Panc1 (cell line): ENCODE data around the gene TMEM252. TPM values are rescaled to one million over a fixed set of nuclear protein-coding genes. Genes with fewer than 3 reads are reported as not detected.

Experiments used
- ATAC-seq: fragments of 200-7000 bp; cut with Tn5 transposase; 2 replicates; pipeline ENCODE4 v1.9.1; 2020; ENCODE audit warnings: mild to moderate bottlenecking, moderate library complexity
- BruUV-seq: library from RNA; stranded (reverse); fragments of 400-500 nt; replicated peaks from 2 replicates; lab custom pipeline; 2021; lab: Mats Ljungman, UMichigan
- CTCF ChIA-PET: fragments of 300-600 bp; sonication (Branson Sonifier 250); formaldehyde crosslinking; loops from one replicate; lab custom pipeline; 2022; ENCODE audit warnings: antibody characterized with exemption; lab: Charles Lee
- POLR2A ChIA-PET: fragments of 300-600 bp; sonication (Branson Sonifier 250); formaldehyde crosslinking; loops from one replicate; lab custom pipeline; 2022; ENCODE audit warnings: antibody characterized with exemption; lab: Charles Lee
- DNase-seq: peaks from one replicate; pipeline ENCODE4 v3.0.0-alpha.2; 2010; ENCODE audit warnings: low read depth, low spot score
- H3K27ac ChIP-seq: 2 replicates; pipeline ENCODE4 v1.5.1; 2011; ENCODE audit warnings: mild to moderate bottlenecking, low read length, inconsistent platforms
- H3K27me3 ChIP-seq: fragments of 200-500 bp; sonication (Bioruptor generic); 2 replicates; pipeline ENCODE4 v1.6.0; 2014; ENCODE audit warnings: low read length, inconsistent platforms; ENCODE audit not compliant: control insufficient read depth, insufficient read depth
- H3K36me3 ChIP-seq: fragments of 200-500 bp; sonication (Bioruptor generic); 2 replicates; pipeline ENCODE4 v1.5.1; 2014; ENCODE audit warnings: inconsistent platforms, mild to moderate bottlenecking, low read length, moderate library complexity; ENCODE audit not compliant: control insufficient read depth, insufficient read depth
- H3K4me1 ChIP-seq: 2 replicates; pipeline ENCODE4 v1.5.1; 2011; ENCODE audit warnings: inconsistent platforms, mild to moderate bottlenecking, low read length, moderate library complexity; ENCODE audit not compliant: control insufficient read depth, insufficient read depth
- H3K4me3 ChIP-seq, 2 experiments: 2 replicates each; pipeline ENCODE4 v1.5.1; 2011 to 2012; ENCODE audit warnings: low read depth in 2 of 2, low read length in 2 of 2, mild to moderate bottlenecking in 2 of 2, inconsistent platforms in 1 of 2, moderate library complexity in 1 of 2
- H3K9me3 ChIP-seq: fragments of 200-500 bp; sonication (Bioruptor generic); 2 replicates; pipeline ENCODE4 v1.5.1; 2014; ENCODE audit warnings: low read depth, mild to moderate bottlenecking, inconsistent platforms, low read length, moderate library complexity; ENCODE audit not compliant: control insufficient read depth, insufficient read depth
- CTCF ChIP-seq: fragments of 450-650 bp; IDR thresholded peaks from 2 replicates; pipeline ENCODE4 v1.5.1; 2017; ENCODE audit warnings: mild to moderate bottlenecking
- POLR2AphosphoS5 ChIP-seq: IDR thresholded peaks from 2 replicates; pipeline ENCODE4 v1.6.1; 2012; ENCODE audit warnings: mild to moderate bottlenecking, low read depth, low read length, moderate library complexity
- REST ChIP-seq, 2 experiments: IDR thresholded peaks; 2 replicates each; pipeline ENCODE4 v1.6.1; 2011 to 2012; ENCODE audit warnings: low read depth in 2 of 2, control low read depth in 1 of 2, low read length in 1 of 2, mild to moderate bottlenecking in 1 of 2, moderate library complexity in 1 of 2; ENCODE audit not compliant: insufficient read depth in 1 of 2
- SIN3A ChIP-seq: IDR thresholded peaks from 2 replicates; pipeline ENCODE4 v1.6.1; 2012; ENCODE audit warnings: low read depth, mild to moderate bottlenecking, low read length, moderate library complexity, borderline replicate concordance; ENCODE audit not compliant: insufficient read depth
- TCF7L2 ChIP-seq: IDR thresholded peaks from 2 replicates; pipeline ENCODE4 v1.6.1; 2011; ENCODE audit warnings: mild to moderate bottlenecking, low read depth, low read length, inconsistent platforms
- in situ Hi-C: cut with HindIII; loops from 2 replicates; pipeline ENCODE4 v1.10.0; 2016; ENCODE audit warnings: low sequenced_read_pairs, low pct_unique_long_range_greater_than_20kb
- intact Hi-C: fragments of 100-400 bp; cut with micrococcal nuclease; formaldehyde crosslinking; loops from one replicate; pipeline ENCODE4 v1.10.0; 2022; ENCODE audit not compliant: unreplicated experiment
- total RNA-seq: library from RNA; stranded (reverse); gene quantifications from one replicate; pipeline ENCODE4 v1.2.1, GENCODE V29; 2021; ENCODE audit not compliant: unreplicated experiment

The TMEM252 gene
- total RNA-seq, 1 experiment from 2014 or later, result not detected

DNA sequence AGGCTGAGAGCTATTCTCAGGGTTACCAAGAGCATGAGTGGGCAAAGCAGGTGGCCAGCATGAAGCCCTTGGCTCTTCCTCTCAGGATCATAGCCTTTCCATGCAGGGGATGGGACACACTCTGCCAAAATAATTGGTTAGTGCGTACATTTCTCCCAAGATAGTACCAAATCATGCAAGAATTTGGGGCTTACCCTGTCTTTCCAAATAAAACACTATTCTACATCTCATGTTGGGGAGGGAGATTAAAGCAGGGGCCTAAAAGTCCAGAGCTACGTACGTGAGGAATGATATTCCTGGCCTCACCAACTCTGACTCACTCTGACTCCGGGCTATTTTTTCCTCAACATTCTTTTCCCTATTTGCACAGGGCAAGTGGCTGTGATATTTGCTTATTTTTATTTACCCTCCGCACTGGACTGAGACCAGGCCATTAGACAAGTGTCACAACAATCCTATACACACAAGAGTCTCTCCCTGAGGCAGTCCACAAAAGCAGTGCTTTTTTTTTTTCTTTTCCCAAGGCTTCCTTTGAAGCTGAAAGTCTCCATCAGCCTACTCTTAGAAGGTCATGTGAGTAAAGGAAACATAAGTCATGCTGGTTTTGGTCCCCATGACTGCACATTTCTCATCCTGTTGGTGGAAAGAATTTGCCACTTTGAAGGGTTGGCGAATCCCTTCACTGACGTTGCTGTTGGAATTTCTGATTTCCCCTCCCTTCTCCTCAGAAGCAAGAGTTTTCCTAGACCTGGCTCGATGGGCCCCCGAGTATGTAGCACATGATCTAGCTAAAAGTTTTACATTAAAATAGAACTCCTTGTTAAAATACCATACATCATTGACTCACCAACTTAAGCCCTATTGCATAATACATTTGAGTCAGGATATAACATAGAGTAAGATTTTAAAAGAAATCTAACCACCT is 40.0 kb downstream of the TMEM252 start:
- no peaks in the 10 kb centered on the region for H3K27me3 ChIP-seq
- peak; percentile 91 for ATAC-seq
- H3K4me1 ChIP-seq, result no peaks in the 10 kb centered on the region
- no peaks in the 10 kb centered on the region for H3K9me3 ChIP-seq
- no TSS peak for BruUV-seq
- intact Hi-C loops, result no loop called here
- ChIA-PET POLR2A (interaction anchor here (0.5 kb wide), 1 partner anchor 19 kb away, joined by 3 read pairs; no protein-coding TSS in a partner anchor), CTCF (no interaction called here)
- no peaks in the 10 kb centered on the region for H3K36me3 ChIP-seq
- DNase-seq, result peak; percentile 43
- H3K27ac ChIP-seq, result no peak overlapping the region
- no peak overlapping the region for H3K4me3 ChIP-seq
- in situ Hi-C loops, result no loop called here
- TF ChIP-seq POLR2AphosphoS5 (no peak), TCF7L2 (peak; percentile 45; the same call in 1 of the 2 replicates)

- TF ChIP-seq SIN3A (no peak), CTCF (no peak), REST (IDR thresholded peaks at IDR 0.05; ENCODE audit: insufficient read depth in 1 of 2, low read depth in 2 of 2, low read length in 1 of 2) (no peak), TCF7L2 (no peak), POLR2AphosphoS5 (no peak)
- no peak overlapping the region for H3K4me3 ChIP-seq
- no TSS peak for BruUV-seq
- no peak overlapping the region for H3K27ac ChIP-seq
- no peak for ATAC-seq
- intact Hi-C loops, result no loop called here
- in situ Hi-C loops, result no loop called here
- no peaks in the 10 kb centered on the region for H3K27me3 ChIP-seq
- H3K4me1 ChIP-seq, result no peaks in the 10 kb centered on the region
- DNase-seq, result no peak
- H3K9me3 ChIP-seq, result no peaks in the 10 kb centered on the region
- POLR2A ChIA-PET, result no interaction called here
- no peaks in the 10 kb centered on the region for H3K36me3 ChIP-seq
- CTCF ChIA-PET, result no interaction called here
These were observed 41.9 kb downstream of the TMEM252 start for GRCh38 chr9:68498816-68499215.

- Histone ChIP-seq H3K27me3 (no peaks in the 10 kb centered on the region), H3K27ac (no peak overlapping the region), H3K4me3 (no peak overlapping the region), H3K9me3 (no peaks in the 10 kb centered on the region), H3K36me3 (no peaks in the 10 kb centered on the region), H3K4me1 (no peaks in the 10 kb centered on the region)
- in situ Hi-C loops (no loop called here), intact Hi-C loops (no loop called here)
- TF ChIP-seq REST (IDR thresholded peaks at IDR 0.05; ENCODE audit: insufficient read depth in 1 of 2, low read depth in 2 of 2, low read length in 1 of 2) (no peak), POLR2AphosphoS5 (no peak), CTCF (no peak), TCF7L2 (no peak), SIN3A (no peak)
- no peak for ATAC-seq
- no TSS peak for BruUV-seq
- CTCF ChIA-PET, result no interaction called here
- POLR2A ChIA-PET, result no interaction called here
- no peak for DNase-seq
These were observed 43.1 kb downstream of the TMEM252 start for GRCh38 chr9:68497629-68498028.
